ENCODE results near the gene NEK7. TPM values are rescaled to one million over a fixed set of nuclear protein-coding genes. Genes with fewer than 3 reads are reported as not detected.
"Not testable (repeated sequence)": the region's sequence is repeated elsewhere in the genome, so short reads cannot be mapped to it uniquely, and the experiment has no call there.

The NEK7 gene
- total RNA-seq, 2 donors from 2014 or later, result 55.9 to 64.9 TPM

DNA sequence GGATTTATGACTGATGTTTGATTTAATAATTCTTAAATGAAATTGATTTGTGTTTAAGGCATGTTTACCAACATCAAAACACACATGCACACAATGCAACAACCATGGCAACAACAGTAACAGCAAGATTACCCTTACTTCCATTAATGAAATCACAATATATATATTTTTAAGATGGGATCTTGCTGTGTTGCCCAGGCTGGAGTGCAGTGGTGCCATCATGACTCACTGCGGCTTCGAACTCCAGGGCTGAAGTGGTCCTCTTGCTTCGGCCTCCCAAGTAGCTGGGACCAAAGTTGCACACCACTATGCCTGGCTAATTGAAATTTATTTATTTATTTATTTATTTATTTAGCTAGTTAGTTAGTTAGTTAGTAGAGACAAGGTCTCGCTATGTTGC is 27.7 kb downstream of the NEK7 start:
- no peak for ATAC-seq (replicated peaks in 1 of 2)
- H3K9me3 Mint-ChIP-seq, result no peaks in the 10 kb centered on the region
- no peak for DNase-seq
- peaks cover 67% of the 10 kb centered on the region for H3K4me1 Mint-ChIP-seq (ENCODE audit: low read depth)
- H3K27ac Mint-ChIP-seq, result no peak overlapping the region
- no peaks in the 10 kb centered on the region for H3K36me3 Mint-ChIP-seq (ENCODE audit: insufficient read depth in 2 of 2)
- H3K4me3 Mint-ChIP-seq, result no peak overlapping the region
- H3K27me3 Mint-ChIP-seq (ENCODE audit: low read depth), result no peaks in the 10 kb centered on the region

DNA sequence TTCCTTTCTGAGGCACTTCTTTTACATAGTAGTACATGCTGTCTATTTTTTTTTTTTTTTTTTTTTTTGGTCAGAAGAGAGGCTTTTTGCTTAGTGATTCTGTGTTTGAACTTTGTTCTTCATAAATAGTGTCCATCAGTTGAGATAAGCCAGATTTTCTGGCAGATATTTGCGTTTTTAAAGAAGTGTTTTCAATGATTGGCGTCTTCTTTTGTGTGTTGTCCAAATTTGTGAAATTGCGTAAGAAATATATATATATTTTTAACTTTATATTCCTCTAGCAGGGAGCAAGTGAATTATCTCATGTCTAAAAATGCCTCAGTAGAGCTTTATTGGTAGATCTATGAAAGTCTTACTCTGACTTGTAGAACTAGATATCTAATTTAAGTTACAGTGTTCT is 28.3 kb downstream of the NEK7 start:
- DNase-seq (no peak), ATAC-seq (replicated peaks in 1 of 2) (no peak)
- Mint-ChIP-seq H3K27me3 (ENCODE audit: low read depth) (no peaks in the 10 kb centered on the region), H3K9me3 (no peaks in the 10 kb centered on the region), H3K27ac (peak overlapping the region; percentile 98), H3K4me1 (ENCODE audit: low read depth) (peaks cover 67% of the 10 kb centered on the region), H3K4me3 (no peak overlapping the region), H3K36me3 (ENCODE audit: insufficient read depth in 2 of 2) (no peaks in the 10 kb centered on the region)

DNA sequence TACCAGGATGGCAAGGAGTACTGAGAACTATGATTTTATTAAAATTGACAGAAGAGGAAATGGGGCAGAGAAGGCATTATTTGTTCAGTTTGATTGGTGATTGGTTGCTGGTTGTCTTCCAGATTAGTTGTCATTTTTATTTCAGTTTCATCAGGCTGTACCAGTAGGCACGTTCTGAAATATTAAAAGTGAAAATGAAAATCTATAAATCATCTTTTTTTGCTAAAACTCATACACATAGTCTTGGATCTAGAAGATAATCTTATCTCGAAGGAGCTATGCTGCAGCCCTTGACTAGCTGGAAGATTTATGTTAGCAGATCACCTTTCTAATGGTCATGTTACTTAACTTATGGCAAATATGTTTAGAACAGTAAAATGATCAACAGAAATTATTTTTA is 29.0 kb downstream of the NEK7 start:
- Mint-ChIP-seq H3K4me1 (ENCODE audit: low read depth) (peaks cover 68% of the 10 kb centered on the region), H3K27ac (peak overlapping the region; percentile 98), H3K27me3 (ENCODE audit: low read depth) (no peaks in the 10 kb centered on the region), H3K4me3 (peak overlapping the region; percentile 50 to 91), H3K36me3 (ENCODE audit: insufficient read depth in 2 of 2) (no peaks in the 10 kb centered on the region), H3K9me3 (no peaks in the 10 kb centered on the region)
- peak; percentile 46 to 50 for ATAC-seq (replicated peaks in 1 of 2)
- no peak for DNase-seq

DNA sequence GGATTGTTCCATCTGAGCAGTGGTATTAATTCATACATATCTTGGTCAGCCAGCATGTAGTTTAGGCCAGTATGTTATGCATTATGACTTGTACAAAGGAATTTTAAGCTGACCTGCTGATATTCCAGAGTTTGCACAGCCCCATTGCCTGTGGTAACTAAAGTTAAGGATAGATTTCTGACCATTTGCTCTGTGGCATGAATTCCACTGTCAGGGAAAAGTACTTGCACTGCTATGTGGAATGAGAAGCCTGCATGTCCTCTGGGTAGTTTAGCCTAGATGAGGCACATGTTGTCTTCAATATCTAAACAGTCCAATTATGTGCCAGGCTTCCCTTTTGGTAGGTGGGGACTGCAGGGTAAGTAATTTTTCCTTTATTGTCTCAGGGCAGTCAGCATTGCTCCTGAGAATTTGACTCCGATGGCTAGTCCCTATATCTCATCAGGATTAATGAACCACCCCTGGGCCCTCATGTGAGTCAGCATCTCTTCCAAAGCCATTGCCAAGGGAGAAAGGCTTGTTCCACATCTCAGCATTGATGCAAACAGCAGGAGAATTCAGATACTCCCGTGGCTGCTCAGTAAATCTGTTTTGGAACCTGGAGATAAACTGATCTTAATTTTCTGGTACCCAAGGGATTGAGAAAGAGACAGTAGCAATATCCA is 30.2 kb downstream of the NEK7 start:
- ATAC-seq (replicated peaks in 1 of 2) (no peak), DNase-seq (no peak)
- Mint-ChIP-seq H3K9me3 (no peaks in the 10 kb centered on the region), H3K4me3 (peak overlapping the region; percentile 63 to 64), H3K27me3 (ENCODE audit: low read depth) (no peaks in the 10 kb centered on the region), H3K27ac (peak overlapping the region; percentile 57), H3K36me3 (ENCODE audit: insufficient read depth in 2 of 2) (no peaks in the 10 kb centered on the region), H3K4me1 (ENCODE audit: low read depth) (peaks cover 74% of the 10 kb centered on the region)

DNA sequence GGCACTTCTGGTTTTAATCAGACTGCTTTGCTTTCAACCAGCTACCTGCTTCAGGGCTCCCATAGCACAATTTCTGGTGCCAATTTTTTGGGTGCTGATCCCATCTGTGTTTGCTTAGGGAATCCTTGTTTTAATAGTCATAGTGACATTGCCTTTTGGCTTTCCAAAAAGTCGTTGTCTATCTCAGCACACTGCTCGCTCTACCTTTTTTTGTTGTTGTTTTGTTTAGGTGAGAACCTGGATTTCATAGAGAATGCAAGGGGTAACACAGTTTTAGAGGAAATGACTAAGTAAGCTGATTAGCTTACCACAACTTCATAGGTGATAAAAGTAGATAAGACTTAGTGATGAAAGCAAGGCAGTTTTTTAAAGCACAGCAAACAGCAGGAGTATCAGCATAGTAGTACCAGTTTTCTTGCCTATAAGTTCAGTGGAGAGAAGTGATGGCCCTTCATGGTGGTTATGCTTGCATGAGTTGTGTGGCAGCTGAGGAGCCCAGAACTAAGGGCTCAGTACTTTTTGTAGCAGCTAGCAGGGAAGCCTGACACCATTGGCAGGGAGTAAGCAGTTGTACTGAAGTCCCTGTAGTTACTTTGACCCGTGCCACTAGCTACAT is 31.3 kb downstream of the NEK7 start:
- DNase-seq, result no peak
- ATAC-seq (replicated peaks in 1 of 2), result peak; percentile 89 to 92
- Mint-ChIP-seq H3K27me3 (ENCODE audit: low read depth) (no peaks in the 10 kb centered on the region), H3K4me1 (ENCODE audit: low read depth) (peaks cover 74% of the 10 kb centered on the region), H3K9me3 (peaks cover 0 to 1% of the 10 kb centered on the region in 2 donors), H3K27ac (peak overlapping the region; percentile 16), H3K4me3 (peak overlapping the region; percentile 63 to 64), H3K36me3 (ENCODE audit: insufficient read depth in 2 of 2) (peaks cover 0 to 4% of the 10 kb centered on the region in 2 donors)

DNA sequence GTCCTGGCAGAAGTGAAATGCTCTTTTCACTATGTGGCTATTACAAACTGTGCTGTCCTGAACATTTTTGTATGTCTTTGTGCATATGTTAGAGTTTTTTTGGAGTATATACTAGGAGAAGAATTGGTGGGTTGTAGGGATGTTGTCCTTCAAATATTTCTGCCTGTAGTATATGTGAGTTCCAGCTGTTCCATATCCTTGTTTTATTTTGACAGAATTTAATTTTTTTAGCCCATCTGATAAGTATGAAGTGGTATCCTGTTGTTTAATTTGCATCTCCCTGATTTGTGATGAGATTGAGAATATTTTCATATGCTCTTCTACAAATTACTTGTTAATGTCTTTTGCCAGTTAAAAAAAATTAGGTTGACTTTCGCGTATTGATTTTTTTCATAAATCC is 34.3 kb downstream of the NEK7 start:
- H3K4me1 Mint-ChIP-seq (ENCODE audit: low read depth), result peaks cover 78% of the 10 kb centered on the region
- H3K9me3 Mint-ChIP-seq, result peaks cover 0 to 1% of the 10 kb centered on the region in 2 donors
- H3K4me3 Mint-ChIP-seq, result peak overlapping the region in 1 of 2 donors; percentile 35
- H3K27ac Mint-ChIP-seq, result peak overlapping the region; percentile 85
- DNase-seq, result no peak
- ATAC-seq (replicated peaks in 1 of 2), result no peak
- no peaks in the 10 kb centered on the region for H3K27me3 Mint-ChIP-seq (ENCODE audit: low read depth)
- H3K36me3 Mint-ChIP-seq (ENCODE audit: insufficient read depth in 2 of 2), result peaks cover 0 to 4% of the 10 kb centered on the region in 2 donors

DNA sequence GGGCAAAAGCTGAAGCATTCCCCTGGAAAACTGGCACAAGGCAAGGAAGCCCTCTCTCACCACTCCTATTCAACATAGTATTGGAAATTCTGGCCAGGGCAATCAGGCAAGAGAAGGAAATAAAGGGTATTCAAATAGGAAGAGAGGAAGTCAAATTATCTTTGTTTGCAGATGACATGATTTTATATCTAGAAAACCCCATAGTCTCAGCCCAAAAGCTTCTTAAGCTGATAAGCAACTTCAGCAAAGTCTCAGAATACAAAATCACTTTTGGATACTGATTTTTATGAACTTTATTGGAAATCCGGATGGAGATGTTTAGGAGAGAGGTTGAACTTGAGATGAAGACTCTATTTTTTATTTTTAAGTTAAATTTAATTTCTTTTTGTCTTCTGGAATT is 37.1 kb downstream of the NEK7 start:
- H3K27me3 Mint-ChIP-seq (ENCODE audit: low read depth); H3K36me3 Mint-ChIP-seq (ENCODE audit: insufficient read depth in 2 of 2); H3K9me3 Mint-ChIP-seq; ATAC-seq (replicated peaks in 1 of 2); DNase-seq: not testable (repeated sequence)
- peak overlapping the region; percentile 48 for H3K27ac Mint-ChIP-seq
- H3K4me1 Mint-ChIP-seq (ENCODE audit: low read depth), result peaks cover 72% of the 10 kb centered on the region
- H3K4me3 Mint-ChIP-seq, result peak overlapping the region in 1 of 2 donors; percentile 39

DNA sequence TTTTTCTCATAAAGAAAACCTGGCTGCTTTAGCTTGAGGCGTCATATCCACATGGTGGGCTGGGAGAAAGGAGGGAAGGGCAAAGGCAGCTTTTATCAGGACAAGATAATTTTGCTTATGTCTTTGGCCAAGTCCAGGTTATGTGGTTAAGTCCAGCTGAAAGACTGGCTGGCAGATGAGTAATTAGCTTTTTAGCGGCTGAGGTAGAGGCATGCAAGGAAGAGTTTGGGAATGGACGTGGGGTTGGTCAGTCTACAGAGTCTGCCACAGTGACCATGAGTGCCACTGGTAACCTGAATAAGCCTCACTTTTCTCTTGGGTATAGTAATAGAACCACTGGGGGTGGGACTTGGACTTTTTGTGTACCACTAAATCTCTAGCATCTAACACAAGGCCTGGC is 39.8 kb downstream of the NEK7 start:
- no peaks in the 10 kb centered on the region for H3K27me3 Mint-ChIP-seq (ENCODE audit: low read depth)
- H3K4me3 Mint-ChIP-seq, result no peak overlapping the region
- no peak overlapping the region for H3K27ac Mint-ChIP-seq
- DNase-seq (no peak), ATAC-seq (replicated peaks in 1 of 2) (no peak)
- H3K4me1 Mint-ChIP-seq (ENCODE audit: low read depth), result peaks cover 74% of the 10 kb centered on the region
- peaks cover 0 to 4% of the 10 kb centered on the region in 2 donors for H3K36me3 Mint-ChIP-seq (ENCODE audit: insufficient read depth in 2 of 2)
- H3K9me3 Mint-ChIP-seq, result peaks cover 0 to 1% of the 10 kb centered on the region in 2 donors

DNA sequence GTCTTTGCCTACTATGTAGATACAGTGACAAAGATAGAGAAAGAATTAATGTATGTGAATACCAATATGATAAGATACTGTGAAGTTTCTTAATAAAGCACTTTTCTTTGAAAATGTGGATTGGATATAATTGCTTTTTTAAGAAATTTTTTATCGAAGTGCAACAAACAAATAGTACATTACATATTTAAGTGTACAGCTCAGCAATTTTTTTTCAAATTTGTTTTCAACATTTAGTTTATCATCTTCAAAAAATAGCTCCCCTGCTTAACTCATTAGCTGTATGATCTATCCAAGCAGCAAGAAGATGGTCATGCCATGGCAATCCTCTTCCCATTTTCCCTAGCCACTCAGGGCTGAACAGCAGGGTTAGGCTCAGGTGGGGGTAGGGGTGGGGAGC is 40.5 kb downstream of the NEK7 start:
- Mint-ChIP-seq H3K4me1 (ENCODE audit: low read depth) (peaks cover 74% of the 10 kb centered on the region), H3K27me3 (ENCODE audit: low read depth) (no peaks in the 10 kb centered on the region), H3K4me3 (no peak overlapping the region), H3K27ac (no peak overlapping the region), H3K36me3 (ENCODE audit: insufficient read depth in 2 of 2) (peaks cover 0 to 4% of the 10 kb centered on the region in 2 donors), H3K9me3 (peaks cover 0 to 1% of the 10 kb centered on the region in 2 donors)
- ATAC-seq (replicated peaks in 1 of 2), result no peak
- DNase-seq, result no peak

DNA sequence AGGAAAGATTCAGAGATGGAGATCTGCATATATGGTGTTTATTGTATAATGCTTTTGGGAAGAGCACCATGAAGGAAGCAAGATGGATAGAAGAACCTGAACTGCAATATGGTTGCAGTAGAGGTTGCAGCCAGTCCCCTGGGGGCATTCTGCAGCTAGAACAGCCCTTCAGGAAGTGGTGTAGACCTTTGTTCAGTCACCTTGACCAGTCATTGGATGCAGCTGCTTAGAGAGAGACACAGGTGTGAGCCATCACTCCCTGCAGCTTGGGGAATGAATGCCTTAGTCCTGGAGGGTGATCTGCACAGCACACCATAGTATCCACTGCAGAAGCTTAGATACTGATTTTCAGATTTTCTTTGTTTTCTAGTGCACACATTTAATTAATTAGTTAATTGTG is 42.3 kb downstream of the NEK7 start:
- Mint-ChIP-seq H3K9me3 (no peaks in the 10 kb centered on the region), H3K27me3 (ENCODE audit: low read depth) (no peaks in the 10 kb centered on the region), H3K4me3 (no peak overlapping the region), H3K4me1 (ENCODE audit: low read depth) (peaks cover 74% of the 10 kb centered on the region), H3K36me3 (ENCODE audit: insufficient read depth in 2 of 2) (peaks cover 0 to 2% of the 10 kb centered on the region in 2 donors), H3K27ac (no peak overlapping the region)
- DNase-seq (no peak), ATAC-seq (replicated peaks in 1 of 2) (no peak)

DNA sequence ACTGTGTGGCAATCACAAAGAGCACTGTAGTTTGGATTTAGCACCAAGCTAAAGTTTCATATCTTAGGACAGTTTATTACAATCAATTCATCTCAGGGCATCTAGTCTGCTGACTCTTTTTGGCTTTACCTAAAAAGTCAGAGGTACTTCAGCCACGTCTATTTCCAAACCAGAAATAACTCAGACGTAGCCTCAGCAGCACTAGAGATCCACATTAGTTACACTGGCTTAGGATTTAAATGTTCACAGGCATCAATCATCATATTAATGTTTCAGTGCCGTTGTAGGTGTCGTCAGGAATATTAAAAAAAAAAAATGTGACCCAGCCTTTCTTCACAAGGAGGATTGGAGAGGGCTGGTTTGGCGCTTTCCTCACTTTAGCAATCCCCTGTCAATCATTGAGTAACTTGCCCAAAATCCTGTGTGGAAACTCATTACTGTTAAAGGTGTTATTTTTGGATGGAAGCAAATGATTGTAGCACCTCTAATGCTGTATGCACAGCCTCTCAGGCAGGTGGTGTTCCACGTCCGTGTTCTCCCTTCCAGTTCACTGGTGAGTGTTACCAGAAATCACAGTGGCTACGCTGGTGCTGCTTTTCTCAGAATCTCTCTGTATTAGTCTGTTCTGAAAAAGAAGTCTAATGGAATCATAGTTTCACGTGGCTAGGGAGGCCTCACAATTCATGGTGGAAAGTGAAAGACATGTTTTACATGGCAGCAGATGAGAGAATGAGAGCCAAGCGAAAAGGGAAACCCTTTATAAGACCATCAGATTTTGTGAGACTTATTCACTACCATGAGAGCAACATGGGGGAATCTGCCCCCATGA is 45.4 kb downstream of the NEK7 start:
- peaks cover 85% of the 10 kb centered on the region for H3K4me1 Mint-ChIP-seq (ENCODE audit: low read depth)
- peak; percentile 52 to 65 for DNase-seq
- peak overlapping the region; percentile 80 to 81 for H3K4me3 Mint-ChIP-seq
- H3K9me3 Mint-ChIP-seq, result no peaks in the 10 kb centered on the region
- peak overlapping the region; percentile 52 for H3K27ac Mint-ChIP-seq
- peak; percentile 94 to 95 for ATAC-seq (replicated peaks in 1 of 2)
- peaks cover 0 to 2% of the 10 kb centered on the region in 2 donors for H3K36me3 Mint-ChIP-seq (ENCODE audit: insufficient read depth in 2 of 2)
- no peaks in the 10 kb centered on the region for H3K27me3 Mint-ChIP-seq (ENCODE audit: low read depth)

DNA sequence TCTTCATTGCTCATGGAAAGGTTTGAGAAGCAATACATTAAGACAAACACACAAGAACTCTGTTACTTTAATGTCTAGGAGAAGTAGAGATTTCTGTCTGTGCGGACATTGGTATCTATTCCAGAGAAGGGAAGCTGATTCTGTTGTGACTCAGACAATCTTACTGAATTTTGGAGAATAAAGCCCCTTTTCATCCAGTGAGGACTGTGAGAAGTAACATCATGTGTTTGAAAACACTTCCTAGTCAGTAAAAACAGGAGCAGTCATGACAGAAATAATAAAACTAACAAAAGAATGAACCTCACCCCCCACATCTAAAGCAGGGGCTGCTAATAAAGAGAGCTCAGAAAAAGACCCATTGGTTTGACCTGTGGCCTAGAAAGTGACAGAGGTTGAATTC is 46.6 kb downstream of the NEK7 start:
- peak overlapping the region; percentile 54 to 81 for H3K4me3 Mint-ChIP-seq
- peaks cover 0 to 2% of the 10 kb centered on the region in 2 donors for H3K36me3 Mint-ChIP-seq (ENCODE audit: insufficient read depth in 2 of 2)
- ATAC-seq (replicated peaks in 1 of 2), result no peak
- no peaks in the 10 kb centered on the region for H3K27me3 Mint-ChIP-seq (ENCODE audit: low read depth)
- peaks cover 74% of the 10 kb centered on the region for H3K4me1 Mint-ChIP-seq (ENCODE audit: low read depth)
- no peak for DNase-seq
- H3K9me3 Mint-ChIP-seq, result no peaks in the 10 kb centered on the region
- peak overlapping the region; percentile 84 for H3K27ac Mint-ChIP-seq

DNA sequence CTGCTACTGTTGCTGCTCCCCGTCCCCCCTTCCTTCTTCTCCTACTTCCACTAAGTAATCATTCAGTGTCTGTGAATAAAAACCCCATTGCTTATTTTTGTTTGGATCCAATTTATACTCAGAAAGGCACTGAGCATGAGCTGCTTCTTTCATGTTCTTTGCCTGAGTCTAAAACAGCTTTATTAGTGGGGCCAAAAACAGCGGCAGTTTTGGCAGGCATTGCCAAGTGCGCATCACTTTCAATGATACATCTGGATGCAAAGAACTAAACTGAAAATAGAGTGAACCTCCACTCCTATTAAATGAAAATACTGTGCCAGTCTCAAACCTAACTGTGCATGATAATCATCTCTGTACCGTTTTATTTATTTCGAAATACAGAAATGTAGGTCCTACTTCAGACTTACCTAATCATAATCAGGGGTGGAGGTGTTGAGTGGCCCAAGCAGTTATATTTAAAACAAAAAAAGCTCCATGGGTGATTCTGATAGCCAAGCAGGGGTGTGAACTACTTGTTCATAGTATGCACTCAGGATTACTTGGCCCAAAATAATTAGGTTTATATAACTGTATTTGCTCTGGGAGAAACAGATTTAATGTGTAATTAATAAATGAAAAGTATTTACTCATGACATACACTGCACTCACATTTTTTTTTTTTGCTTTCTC is 48.4 kb downstream of the NEK7 start:
- ATAC-seq (replicated peaks in 1 of 2) (no peak), DNase-seq (no peak)
- no peaks in the 10 kb centered on the region for H3K27me3 Mint-ChIP-seq (ENCODE audit: low read depth)
- H3K36me3 Mint-ChIP-seq (ENCODE audit: insufficient read depth in 2 of 2), result peaks cover 0 to 2% of the 10 kb centered on the region in 2 donors
- peak overlapping the region in 1 of 2 donors; percentile 39 for H3K4me3 Mint-ChIP-seq
- H3K4me1 Mint-ChIP-seq (ENCODE audit: low read depth), result peaks cover 59% of the 10 kb centered on the region
- peak overlapping the region; percentile 55 for H3K27ac Mint-ChIP-seq
- H3K9me3 Mint-ChIP-seq, result no peaks in the 10 kb centered on the region

All from activated T-cell treated with anti-CD3 and anti-CD28 coated beads, Interleukin-2, amount 50 U/mL, for 72 hours (primary cell).